Stimulated activated CD8-positive, alpha-beta memory T cell treated with anti-CD3 and anti-CD28 coated beads, Interleukin-12 subunit alpha, Interleukin-12 subunit beta, amount 100 ng/mL, for 24 hours (primary cell): ENCODE data around the gene GLIPR2.
"Not testable (repeated sequence)": the region's sequence is repeated elsewhere in the genome, so short reads cannot be mapped to it uniquely, and the experiment has no call there.

Experiments used
- DNase-seq: peaks from one replicate; pipeline ENCODE4 v3.0.0-alpha.2; 2020; ENCODE audit errors: extremely low read depth

The GLIPR2 gene

DNA sequence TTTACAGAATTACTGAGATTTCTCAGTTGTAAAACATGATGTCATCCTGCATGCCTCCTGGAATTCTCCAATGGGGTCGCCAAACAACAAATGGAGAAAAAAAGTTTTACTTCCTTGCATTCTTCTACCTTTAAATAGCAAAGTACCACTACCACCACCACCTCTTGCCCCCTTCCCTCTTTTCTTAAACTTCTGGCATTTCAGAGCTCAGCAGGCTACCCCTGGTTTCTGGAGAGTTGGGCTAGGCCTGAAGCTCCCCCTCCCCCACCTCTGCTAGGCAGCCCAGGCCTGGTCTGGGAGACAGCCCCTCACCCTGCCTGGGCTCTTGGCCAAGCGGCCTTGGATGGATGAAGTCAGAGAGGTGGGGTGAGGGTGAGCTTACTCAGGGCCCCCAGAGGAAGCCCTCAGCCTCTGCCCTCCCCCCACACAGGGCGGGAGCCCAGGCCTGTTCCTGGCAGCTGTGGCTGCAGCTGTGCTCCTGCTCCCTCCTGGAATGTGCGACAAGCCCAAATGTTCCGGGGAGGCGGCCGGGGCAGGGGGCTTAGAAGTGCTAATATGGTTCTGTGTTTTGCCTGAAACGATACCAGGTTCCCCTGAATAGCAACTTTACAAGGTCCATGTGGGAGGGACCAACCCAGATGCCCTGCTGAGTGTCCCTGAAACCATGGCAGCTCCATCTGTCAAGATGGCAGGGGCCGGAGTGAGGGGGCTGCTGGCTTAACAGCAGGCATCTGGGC, 26.7 kb downstream of the GLIPR2 start:
- DNase-seq: no peak

DNA sequence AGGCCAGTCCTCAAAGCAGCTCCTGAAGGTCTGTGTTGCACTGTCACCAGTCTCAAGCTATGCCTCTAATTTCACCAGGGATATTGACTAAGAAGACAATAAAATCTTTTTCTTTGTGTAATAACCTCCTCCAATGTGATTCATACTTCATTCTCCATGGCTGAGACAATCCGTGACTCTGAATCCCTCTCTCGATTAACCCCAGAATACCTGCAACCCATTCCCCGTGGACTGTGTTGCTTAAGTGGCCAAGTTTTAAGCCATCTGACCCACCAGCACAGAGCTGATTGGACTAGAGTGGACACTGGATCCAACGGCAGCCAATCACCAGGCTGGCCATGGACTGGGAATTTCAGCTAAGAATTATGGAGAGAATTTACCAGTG, 27.2 kb downstream of the GLIPR2 start:
- DNase-seq: no peak

DNA sequence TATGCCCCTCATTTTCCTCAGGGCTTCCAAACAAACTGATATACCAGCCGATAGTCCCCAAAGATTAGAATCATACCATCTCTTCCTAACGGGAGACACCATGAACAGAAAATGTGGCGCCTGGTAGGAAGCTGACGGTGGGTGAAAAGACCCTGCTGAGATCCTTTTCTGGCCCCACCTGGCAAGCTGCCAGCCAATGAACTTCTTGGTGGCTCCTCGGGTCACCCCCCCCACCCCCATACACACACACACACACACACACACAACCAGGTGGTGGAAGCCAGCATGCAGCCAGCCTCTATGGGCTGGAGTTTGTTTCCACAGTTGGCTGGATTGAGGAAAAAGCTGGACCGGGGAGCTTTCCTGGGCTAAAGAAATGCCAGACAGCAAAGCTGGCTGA, 27.8 kb downstream of the GLIPR2 start:
- no peak for DNase-seq

DNA sequence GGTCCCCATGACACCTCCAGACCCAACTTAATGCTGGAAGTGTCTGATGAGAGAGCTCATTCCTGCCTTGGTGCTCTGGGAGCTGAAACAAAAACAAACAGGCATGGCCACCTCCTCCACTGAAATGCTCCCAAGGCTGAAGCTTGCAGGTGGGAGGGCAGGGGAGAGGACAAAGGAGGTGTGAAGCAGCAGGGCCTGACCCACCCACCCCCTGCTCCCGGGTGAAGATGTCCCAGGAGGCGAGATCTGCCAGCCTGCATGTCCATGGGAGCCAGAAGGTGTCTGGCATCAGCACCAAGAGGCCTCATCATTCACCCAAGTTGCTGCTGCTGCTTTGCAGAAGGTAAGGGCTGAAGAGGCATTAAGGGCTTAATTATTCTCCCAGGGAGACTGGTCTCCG, 28.5 kb downstream of the GLIPR2 start:
- no peak for DNase-seq

DNA sequence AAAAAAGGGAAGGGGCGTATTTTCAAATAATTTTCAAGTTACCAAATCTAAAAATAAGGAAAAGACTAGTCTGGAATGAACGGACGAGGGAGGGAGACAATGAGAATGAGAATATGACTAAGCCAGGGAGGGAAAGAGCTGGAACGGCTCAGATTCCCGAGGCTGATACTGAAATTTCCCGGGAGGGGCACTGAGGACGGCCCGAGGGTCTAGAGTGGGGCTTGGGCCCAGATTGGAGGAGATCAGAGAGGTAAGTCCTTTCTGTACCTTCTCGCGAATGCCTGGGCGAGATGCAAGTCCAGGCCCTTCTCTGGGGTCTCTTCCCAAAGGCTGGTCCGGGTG, 29.3 kb downstream of the GLIPR2 start:
- DNase-seq: no peak

DNA sequence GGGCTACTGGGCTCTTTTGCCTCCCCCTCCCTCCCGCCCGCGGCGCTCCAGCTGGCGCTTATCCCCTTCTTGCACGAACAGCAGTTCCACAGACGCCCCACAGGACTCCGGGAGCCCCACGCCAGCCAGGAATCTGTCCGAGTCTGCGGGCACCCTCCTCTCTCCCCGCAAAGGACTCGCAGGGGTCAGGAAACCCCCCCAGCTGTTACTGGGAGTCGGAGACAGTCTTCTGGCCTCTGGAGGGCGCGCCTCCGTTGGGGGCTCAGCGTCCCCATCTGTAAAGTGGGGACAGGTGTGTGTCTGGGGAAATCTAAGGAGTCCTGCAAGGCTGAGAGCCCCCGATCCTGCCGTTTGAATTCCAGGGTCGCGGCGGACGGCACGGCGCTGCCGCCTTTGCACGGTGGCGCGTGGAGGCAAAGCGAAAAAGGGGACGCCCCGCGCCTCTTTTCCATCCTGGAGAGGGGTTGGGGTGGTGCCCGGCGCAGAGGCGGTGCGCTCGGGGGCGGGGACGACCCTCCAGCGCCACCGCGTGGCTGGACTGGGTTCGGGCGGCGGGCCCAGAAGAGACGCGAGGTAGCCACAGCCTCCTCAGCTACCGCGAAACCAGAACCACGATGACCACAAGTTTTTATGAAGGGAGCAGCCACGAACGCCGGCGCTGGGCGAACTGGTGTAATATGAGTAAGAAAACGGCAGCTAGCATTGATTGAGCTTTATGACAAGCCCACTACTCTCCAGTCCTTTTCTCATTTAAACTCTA, 29.8 kb downstream of the GLIPR2 start:
- peak; percentile 51 for DNase-seq

DNA sequence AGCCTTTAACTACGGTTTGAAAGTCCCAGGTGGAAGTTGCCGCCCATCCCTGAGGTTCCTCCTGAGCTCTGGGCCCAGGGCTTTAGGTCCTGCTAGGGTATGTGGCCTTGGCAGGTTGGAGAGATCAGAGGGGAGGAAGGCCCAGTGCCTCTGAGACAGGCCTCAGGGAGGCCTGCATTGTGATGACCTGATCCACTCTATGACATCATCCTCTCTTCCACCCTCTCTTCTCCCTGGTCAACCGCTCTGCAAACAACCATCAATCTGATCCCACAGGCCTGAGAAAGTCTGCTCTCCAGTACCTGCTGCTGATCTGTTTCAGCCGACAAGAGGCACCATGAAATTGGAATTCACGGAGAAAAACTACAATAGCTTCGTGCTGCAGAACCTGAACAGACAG, 32.6 kb downstream of the GLIPR2 start, which contains the start of gene CCIN:
Gene CCIN, plus strand, starts transcription at position 223 of the 400 bp plus-strand sequence. Its CDS starts 115 bp downstream, at position 338.
- no peak for DNase-seq

DNA sequence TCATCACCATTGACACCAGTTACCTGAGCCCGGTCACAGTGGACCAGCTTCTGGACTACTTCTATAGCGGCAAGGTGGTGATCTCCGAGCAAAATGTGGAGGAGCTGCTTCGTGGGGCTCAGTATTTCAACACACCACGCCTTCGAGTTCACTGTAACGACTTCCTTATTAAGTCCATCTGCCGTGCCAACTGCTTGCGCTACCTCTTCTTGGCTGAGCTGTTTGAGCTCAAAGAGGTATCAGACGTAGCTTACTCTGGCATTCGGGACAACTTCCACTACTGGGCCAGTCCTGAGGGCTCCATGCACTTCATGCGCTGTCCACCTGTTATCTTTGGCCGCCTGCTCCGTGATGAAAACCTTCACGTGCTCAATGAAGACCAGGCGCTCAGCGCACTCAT, 33.2 kb downstream of the GLIPR2 start:
- no peak for DNase-seq

DNA sequence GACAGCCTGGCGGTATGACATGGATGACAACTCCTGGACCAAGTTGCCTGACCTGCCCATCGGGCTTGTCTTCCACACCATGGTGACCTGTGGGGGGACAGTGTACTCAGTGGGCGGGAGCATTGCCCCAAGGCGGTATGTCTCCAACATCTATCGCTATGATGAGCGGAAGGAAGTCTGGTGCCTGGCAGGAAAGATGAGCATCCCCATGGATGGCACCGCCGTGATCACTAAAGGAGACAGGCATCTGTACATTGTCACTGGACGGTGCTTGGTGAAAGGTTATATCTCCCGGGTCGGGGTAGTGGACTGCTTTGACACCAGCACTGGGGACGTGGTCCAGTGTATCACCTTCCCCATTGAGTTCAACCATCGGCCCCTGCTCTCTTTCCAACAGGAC, 34.0 kb downstream of the GLIPR2 start:
- DNase-seq: no peak

DNA sequence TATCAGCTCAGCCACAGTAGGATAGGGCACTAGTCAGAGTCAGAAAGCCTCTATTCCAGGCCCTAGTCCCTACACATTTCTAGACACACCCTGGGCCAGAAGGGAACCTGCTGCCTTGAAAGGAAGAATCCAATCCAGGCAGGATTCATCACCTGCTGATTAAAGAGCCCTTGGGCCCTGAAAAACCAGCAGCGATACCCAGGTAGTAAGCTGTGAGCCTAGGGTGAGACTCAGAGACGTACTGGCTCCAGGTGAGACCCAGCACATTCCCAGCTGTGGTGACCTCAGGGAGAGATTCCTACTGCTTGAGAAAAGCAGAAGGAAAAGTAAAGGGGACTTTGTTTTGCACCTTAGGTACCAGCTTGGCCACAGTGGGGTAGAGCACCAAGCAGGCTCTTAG, 37.3 kb downstream of the GLIPR2 start:
- DNase-seq: no peak

DNA sequence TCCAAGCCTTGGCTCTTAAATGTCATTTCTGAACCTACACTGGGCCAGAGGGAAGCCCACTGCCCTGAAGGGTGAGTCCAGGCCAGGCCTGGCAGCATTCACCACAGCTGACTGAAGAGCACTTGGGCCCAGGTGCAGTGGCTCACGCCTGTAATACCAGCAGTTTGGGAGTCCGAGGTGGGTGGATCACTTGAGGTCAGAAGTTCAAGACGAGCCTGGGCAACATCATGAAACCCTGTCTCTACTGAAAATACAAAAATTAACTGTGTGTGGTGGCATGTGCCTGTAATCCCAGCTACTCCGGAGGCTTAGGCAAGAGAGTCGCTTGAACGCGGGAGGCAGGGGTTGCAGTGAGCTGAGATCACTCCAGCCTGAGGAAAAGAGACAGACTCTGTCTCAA, 37.7 kb downstream of the GLIPR2 start:
- no peak for DNase-seq

DNA sequence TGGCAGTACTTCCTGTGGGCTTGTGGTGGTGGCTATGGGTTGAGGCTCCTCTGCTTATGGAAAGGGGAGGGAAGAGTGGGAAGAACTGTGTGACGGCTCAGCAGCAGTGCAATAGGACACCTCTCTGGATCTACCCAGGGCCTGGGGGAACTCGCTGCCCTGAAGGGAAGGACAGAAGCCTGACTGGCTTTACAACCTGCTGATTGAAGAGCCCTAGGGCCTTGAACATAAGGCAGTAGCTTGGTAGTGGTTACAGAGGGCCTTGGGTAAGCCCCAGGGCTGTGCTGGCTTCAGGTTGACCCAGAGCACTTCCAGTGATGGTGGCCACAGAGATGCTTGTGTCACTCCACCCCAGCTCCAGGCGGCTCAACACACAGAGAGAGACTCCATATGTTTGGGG, 38.2 kb downstream of the GLIPR2 start:
- DNase-seq: no peak

DNA sequence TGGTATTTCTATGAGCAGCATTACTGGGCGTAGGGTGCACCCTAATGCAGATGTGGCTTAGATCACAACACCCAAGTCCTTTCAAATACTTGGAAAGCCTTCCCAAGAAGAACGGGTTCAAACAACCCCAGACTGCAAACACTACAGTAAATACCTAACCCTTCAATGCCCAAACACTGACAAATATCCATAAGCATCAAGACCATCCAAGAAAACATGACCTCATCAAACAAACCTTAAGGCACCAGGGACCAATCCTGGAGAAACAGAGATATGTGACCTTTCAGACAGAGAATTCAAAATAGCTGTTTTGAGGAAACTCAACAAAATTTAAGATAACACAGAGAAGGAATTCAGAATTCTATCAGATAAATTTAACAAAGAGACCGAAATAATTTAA, 38.7 kb downstream of the GLIPR2 start:
- not testable (repeated sequence) for DNase-seq

DNA sequence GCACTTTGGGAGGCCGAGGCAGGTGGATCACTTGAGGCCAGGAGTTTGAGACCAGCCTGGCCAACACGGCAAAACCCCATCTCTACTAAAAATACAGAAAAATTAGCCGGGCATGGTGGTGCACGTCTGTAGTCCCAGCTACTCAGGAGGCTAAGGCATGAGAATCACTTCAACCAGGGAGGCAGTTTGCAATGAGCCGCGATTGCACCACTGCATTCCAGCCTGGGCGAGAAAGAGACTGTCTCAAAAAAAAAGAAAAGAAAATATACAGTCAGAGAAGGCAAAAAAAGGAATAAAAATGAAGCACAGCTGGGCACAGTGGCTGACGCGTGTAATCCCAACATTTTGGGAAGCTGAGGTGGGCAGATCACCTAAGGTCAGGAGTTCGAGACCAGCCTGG, 40.0 kb downstream of the GLIPR2 start:
- not testable (repeated sequence) for DNase-seq

DNA sequence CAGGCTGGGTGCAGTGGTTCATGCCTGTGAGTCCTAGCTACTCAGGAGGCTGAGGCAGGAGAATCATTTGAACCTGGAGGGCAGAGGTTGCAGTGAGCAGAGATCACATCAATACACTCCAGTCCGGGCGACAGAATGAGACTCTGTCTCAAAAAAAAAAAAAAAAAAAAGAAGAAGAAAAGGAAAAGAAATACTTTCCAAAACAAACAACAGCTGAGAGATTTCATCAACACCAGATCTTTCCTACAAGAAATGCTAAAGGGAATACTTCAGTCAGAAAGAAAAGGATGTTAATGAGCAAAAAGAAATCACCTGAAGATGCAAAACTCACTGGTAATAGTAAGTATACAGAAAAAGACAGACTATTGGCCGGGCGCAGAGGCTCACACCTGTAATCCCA, 41.0 kb downstream of the GLIPR2 start:
- no peak for DNase-seq

DNA sequence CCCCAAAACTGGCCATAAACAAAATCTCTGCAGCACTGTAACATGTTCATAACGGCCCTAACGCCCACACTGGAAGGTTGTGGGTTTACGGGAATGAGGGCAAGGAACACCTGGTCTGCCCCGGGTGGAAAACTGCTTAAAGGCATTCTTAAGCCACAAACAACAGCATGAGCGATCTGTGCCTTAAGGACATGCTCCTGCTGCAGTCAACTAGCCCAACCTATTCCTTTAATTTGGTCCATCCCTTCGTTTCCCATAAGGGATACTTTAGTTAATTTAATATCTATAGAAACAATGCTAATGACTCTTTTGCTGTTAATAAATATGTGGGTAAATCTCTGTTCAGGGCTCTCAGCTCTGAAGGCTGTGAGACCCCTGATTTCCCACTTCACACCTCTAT, 43.7 kb downstream of the GLIPR2 start:
- DNase-seq: not testable (repeated sequence)

DNA sequence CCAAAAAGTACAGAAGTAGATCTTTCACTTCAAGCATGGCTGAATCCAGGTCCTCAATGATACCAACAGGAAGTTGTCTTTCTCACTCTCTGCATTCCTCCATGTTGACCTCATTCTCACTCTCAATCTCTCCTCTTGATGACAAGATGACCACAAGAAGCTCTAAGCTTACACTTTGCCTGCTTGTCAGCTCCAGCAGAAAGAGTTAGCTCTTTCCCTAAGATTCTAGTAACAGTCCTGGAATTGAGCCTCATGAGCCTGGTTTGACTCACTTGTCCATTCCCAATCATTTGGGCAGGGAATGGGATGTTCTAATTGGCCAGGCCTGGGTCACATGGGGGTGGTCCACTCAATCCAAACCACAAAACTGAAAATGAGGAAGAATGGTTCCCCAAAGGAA, 50.9 kb downstream of the GLIPR2 start:
- DNase-seq: no peak

DNA sequence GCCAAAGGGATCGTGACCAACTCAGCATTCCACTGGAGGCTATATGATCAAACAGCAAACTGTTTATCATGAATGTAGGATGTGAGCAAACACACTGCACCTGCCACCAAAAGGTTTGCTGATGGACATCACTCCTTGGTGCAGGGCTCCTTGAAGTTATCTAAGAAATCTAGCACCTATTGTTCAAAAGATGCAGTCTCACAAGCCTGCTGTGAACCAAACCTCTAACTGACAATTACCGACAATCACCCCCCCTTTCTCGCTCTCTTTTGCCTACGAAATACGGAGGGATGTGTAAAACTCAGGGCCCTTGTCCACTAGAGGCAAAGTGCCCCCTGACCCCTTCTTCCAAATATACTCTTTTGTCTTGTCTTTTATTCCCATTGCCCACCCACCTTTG, 51.7 kb downstream of the GLIPR2 start:
- DNase-seq: no peak

DNA sequence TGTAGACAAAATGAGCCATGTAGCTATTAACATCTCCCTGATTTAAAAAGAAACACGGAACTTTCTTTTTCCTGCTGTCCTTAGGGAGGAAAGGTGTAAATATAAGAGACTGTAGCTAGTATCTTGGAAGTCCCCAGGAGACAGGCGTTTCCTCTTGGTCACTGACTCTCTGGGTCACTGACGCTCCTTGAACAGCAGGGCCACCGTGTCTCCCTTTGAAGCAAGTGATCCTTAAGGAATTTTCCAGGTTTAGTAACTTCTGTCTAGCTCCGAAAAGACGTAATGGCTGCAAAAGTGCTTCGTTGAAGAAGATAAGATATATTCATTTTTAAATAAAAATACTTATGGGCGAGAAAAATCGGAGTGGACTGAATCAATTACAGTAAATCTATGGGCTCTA, 53.4 kb downstream of the GLIPR2 start:
- DNase-seq: no peak

DNA sequence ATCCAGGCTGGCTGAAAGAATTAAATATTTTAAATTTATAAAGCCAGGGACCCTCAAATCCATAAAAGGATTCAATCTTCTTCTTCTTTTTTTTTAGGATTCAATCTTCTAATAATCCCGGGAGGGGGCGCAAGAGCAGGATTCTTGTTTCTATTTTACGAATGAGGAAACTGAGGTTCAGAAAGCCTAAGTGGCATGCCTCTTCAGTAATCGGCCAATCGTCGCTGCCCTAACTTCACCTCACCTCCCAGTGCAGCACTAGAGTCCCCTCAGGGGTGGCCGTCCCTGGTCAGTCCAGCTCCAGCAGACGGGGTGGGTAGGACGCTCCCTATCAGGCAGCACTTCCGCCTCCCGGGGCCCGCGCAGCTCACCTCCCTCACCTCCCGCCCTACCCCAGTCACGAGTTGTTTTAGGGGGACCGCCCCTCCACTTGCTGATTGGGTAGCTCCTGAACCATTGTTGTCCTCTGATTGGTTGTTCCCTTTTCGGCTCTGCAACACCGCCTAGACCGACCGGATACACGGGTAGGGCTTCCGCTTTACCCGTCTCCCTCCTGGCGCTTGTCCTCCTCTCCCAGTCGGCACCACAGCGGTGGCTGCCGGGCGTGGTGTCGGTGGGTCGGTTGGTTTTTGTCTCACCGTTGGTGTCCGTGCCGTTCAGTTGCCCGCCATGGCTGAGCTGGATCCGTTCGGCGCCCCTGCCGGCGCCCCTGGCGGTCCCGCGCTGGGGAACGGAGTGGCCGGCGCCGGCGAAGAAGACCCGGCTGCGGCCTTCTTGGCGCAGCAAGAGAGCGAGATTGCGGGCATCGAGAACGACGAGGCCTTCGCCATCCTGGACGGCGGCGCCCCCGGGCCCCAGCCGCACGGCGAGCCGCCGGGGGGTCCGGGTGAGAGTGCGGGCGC, 54.1 kb downstream of the GLIPR2 start, which contains the start of gene CLTA:
Gene CLTA, plus strand, starts transcription at position 534 of the 902 bp plus-strand sequence. Its CDS starts 136 bp downstream, at position 670.
- DNase-seq: peak; percentile 90

DNA sequence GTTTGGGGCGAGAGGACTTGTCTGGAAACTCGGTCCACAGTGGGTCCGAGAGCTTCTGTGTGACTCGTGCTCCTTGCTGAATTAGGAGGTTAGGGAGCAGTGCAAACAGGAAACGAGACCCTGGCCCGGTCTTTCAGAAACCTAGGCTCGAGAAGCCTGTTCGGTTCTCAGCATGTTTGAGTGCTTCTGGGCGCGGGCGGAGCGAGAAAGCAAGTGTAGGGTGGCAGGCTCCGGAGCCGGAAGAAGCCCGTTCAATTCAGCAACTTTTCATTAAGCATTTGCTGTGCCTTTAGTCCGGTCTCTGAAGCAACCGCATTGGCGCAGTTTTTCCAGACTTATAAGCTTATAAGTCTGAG, 54.7 kb downstream of the GLIPR2 start:
- DNase-seq: peak; percentile 21

DNA sequence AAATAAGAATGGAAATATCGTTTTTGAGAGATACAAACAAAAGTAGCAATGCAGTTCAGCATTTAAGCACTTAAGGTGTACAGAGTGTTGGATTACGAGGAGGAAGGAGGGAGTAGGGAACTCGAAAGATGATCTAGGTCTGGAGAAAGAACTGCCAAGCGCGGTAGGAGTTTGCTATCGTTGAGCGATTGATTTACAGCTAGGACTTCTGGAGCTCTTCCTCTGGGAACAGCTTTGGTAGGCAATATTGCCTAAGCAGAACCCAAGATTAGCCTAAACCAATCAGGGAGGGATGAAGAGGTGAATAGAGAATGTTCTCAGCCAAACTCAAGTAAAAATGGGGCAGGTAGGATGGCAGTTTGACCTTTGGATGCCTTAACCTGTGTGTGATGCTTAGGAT, 55.2 kb downstream of the GLIPR2 start:
- no peak for DNase-seq
